Measurements from ENCODE around the gene GPR141. TPM values are rescaled to one million over a fixed set of nuclear protein-coding genes. Genes with fewer than 3 reads are reported as not detected.

GPR141 gene
- total and polyA plus RNA-seq, 7 donors: 0.82 to 1.2 (median 1.2) TPM; not detected in 4

- Histone ChIP-seq H3K4me3 (no peak overlapping the region), H3K9me3 (no peaks in the 10 kb centered on the region), H3K36me3 (no peaks in the 10 kb centered on the region), H3K27ac (no peak overlapping the region), H3K4me1 (peaks cover 0 to 5% (median 2%) of the 10 kb centered on the region in 4 donors), H3K27me3 (no peaks in the 10 kb centered on the region)
- intact Hi-C loops (cut with DNase I): no loop called here
- no peak for TF ChIP-seq CTCF (IDR thresholded peaks at IDR 0.05)
- TF ChIP-seq EP300 (IDR thresholded peaks at IDR 0.05): no peak
- TF ChIP-seq POLR2A (IDR thresholded peaks at IDR 0.05): no peak
- TF ChIP-seq POLR2AphosphoS5 (IDR thresholded peaks at IDR 0.05): no peak
- WGBS, 2 donors: 35 to 67% methylated on average over 4 of the region's 4 CpGs
- DNase-seq: no peak
These were observed 46.9 kb downstream of the GPR141 start for GRCh38 chr7:37730501-37730900.

- DNase-seq: no peak
- H3K4me1 ChIP-seq: peaks cover 0 to 5% (median 2%) of the 10 kb centered on the region in 4 donors
- H3K27ac ChIP-seq: peak overlapping the region in 1 of 4 donors; percentile 10
- no peaks in the 10 kb centered on the region for H3K27me3 ChIP-seq
- TF ChIP-seq CTCF (IDR thresholded peaks at IDR 0.05) (peak in 1 of 4 experiments; percentile 13), POLR2A (IDR thresholded peaks at IDR 0.05) (no peak), EP300 (IDR thresholded peaks at IDR 0.05) (no peak), POLR2AphosphoS5 (IDR thresholded peaks at IDR 0.05) (peak in 3 of 4 donors; percentile 38 to 65 (median 41))
- no peak overlapping the region for H3K4me3 ChIP-seq
- no peaks in the 10 kb centered on the region for H3K36me3 ChIP-seq
- intact Hi-C loops (cut with DNase I): no loop called here
- 9 to 15% methylated on average over 3 of the region's 3 CpGs for WGBS, 2 donors
- H3K9me3 ChIP-seq: no peaks in the 10 kb centered on the region
These were observed 48.7 kb downstream of the GPR141 start for GRCh38 chr7:37732253-37732652.

DNA sequence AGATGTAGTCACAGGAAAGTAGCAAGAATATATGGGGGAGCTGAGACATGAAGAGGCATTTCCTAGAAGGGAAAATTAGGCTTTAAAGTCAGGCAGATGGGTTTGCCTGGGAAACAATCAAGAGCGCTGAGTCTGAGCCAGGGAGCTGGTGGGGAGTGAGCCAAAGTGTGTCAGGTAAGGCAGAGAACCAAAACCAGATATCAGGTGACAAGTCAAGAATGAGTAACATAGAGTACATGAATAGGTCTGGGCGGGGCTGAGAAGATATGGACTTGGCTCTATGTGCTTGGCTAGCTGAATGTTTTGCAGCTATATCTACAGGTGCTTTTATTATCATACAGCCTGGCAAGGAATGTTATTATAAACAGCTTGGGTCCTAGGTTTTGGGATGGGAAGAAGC lies 49.3 kb downstream of the GPR141 start:
- Histone ChIP-seq H3K9me3 (no peaks in the 10 kb centered on the region), H3K4me3 (no peak overlapping the region), H3K4me1 (peaks cover 0 to 5% (median 2%) of the 10 kb centered on the region in 4 donors), H3K27ac (peak overlapping the region in 1 of 4 donors; percentile 10), H3K27me3 (no peaks in the 10 kb centered on the region), H3K36me3 (no peaks in the 10 kb centered on the region)
- no peak for TF ChIP-seq EP300 (IDR thresholded peaks at IDR 0.05)
- no peak for TF ChIP-seq POLR2A (IDR thresholded peaks at IDR 0.05)
- no peak for TF ChIP-seq POLR2AphosphoS5 (IDR thresholded peaks at IDR 0.05)
- TF ChIP-seq CTCF (IDR thresholded peaks at IDR 0.05): no peak
- no peak for DNase-seq
- 50 to 93% methylated on average over 2 of the region's 2 CpGs for WGBS, 2 donors
- intact Hi-C loops (cut with DNase I): no loop called here

DNA sequence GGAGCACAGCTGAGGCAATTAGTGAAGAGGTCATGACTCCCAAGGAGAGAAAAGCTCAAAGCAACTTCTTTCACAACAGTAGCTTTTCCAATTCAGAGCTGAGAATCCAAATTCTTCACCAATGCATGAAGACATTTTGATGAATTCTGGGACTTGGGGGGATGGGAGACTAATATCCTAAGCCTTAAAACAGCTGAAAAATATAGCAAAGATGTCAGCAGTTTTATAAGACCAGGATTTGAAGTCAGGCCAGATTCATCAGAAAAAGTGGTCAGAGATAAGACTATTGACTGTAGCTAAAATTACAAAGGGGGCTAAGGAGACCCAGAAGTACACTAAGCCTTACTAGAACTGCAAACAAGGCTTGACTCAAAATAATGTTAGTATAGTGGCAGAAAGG lies 51.6 kb downstream of the GPR141 start:
- Histone ChIP-seq H3K4me3 (no peak overlapping the region), H3K27ac (no peak overlapping the region), H3K9me3 (no peaks in the 10 kb centered on the region), H3K4me1 (peaks cover 0 to 5% (median 2%) of the 10 kb centered on the region in 4 donors), H3K27me3 (no peaks in the 10 kb centered on the region), H3K36me3 (no peaks in the 10 kb centered on the region)
- DNase-seq: no peak
- intact Hi-C loops (cut with DNase I): no loop called here
- TF ChIP-seq EP300 (IDR thresholded peaks at IDR 0.05): no peak

DNA sequence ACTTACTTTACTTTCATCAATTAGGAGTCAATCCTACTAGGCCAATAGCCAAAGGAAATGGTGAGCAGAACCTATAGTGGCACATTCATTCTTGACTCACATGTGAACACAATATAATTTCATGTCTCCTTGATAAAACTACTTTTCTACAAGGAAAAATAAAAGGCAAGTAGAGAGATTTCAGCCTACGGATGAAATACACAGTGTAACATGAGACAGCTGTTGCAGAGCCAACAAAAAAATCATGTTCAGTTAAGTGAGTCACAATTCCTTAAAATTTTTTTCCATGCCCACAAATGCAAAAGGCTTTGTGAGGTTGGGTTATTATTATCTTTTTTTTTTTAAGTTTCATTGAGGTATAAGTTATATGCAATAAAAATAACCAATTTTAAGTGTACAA lies 54.8 kb downstream of the GPR141 start:
- 72 to 73% methylated on average over 1 of the region's 1 CpG for WGBS, 2 donors
- DNase-seq: no peak
- TF ChIP-seq POLR2A (IDR thresholded peaks at IDR 0.05): no peak
- TF ChIP-seq CTCF (IDR thresholded peaks at IDR 0.05): no peak
- no peak for TF ChIP-seq POLR2AphosphoS5 (IDR thresholded peaks at IDR 0.05)
- TF ChIP-seq EP300 (IDR thresholded peaks at IDR 0.05): no peak
- intact Hi-C loops (cut with DNase I): no loop called here
- no peak overlapping the region for H3K27ac ChIP-seq
- no peaks in the 10 kb centered on the region for H3K27me3 ChIP-seq
- no peaks in the 10 kb centered on the region for H3K9me3 ChIP-seq
- H3K4me1 ChIP-seq: no peaks in the 10 kb centered on the region
- H3K4me3 ChIP-seq: no peak overlapping the region
- no peaks in the 10 kb centered on the region for H3K36me3 ChIP-seq

Data from sigmoid colon (tissue), 7 donors.